DND-41 (cell line): ENCODE results near the gene MDH1.

Experiments used
- ATAC-seq: fragments of 200-7000 bp; cut with Tn5 transposase; 3 replicates; pipeline ENCODE4 v1.9.1; 2021; ENCODE audit warnings: low read depth; ENCODE audit not compliant: insufficient read depth
- DNase-seq: peaks from one replicate; pipeline ENCODE4 v3.0.0-alpha.2; 2020
- H2AFZ ChIP-seq: 2 replicates; pipeline ENCODE4 v1.6.0; 2012; ENCODE audit warnings: low read depth, low read length
- H3K27ac ChIP-seq: 2 replicates; pipeline ENCODE4 v1.5.1; 2012; ENCODE audit warnings: low read length, inconsistent platforms
- H3K27me3 ChIP-seq: fragments of 200-600 bp; sonication (generic); 2 replicates; pipeline ENCODE4 v1.6.0; 2012; ENCODE audit warnings: low read length, mild to moderate bottlenecking, inconsistent platforms; ENCODE audit not compliant: insufficient read depth, poor library complexity
- H3K36me3 ChIP-seq: 2 replicates; pipeline ENCODE4 v1.5.1; 2012; ENCODE audit warnings: low read length, inconsistent platforms; ENCODE audit not compliant: insufficient read depth
- H3K4me1 ChIP-seq: 2 replicates; pipeline ENCODE4 v1.5.1; 2012; ENCODE audit warnings: mild to moderate bottlenecking, low read length; ENCODE audit not compliant: insufficient read depth
- H3K4me2 ChIP-seq: 2 replicates; pipeline ENCODE4 v1.6.0; 2012; ENCODE audit warnings: mild to moderate bottlenecking, moderate library complexity, low read length, inconsistent platforms; ENCODE audit not compliant: insufficient read depth
- H3K4me3 ChIP-seq, 2 experiments: fragments of 200-600 bp in 1 of 2; shearing (Covaris generic) in 1 of 2; 2 replicates each; pipeline ENCODE4 v1.5.1; 2012 to 2016; ENCODE audit warnings: inconsistent platforms in 2 of 2, low read length in 2 of 2, mild to moderate bottlenecking in 2 of 2, low read depth in 1 of 2, moderate library complexity in 1 of 2
- H3K79me2 ChIP-seq: 2 replicates; pipeline ENCODE4 v1.6.0; 2012; ENCODE audit warnings: low read length, inconsistent platforms; ENCODE audit not compliant: insufficient read depth
- H3K9ac ChIP-seq: 2 replicates; pipeline ENCODE4 v1.6.0; 2012; ENCODE audit warnings: low read depth, mild to moderate bottlenecking, inconsistent platforms, low read length, moderate library complexity
- H3K9me3 ChIP-seq: 2 replicates; pipeline ENCODE4 v1.5.1; 2012; ENCODE audit warnings: low read length, moderate library complexity, mild to moderate bottlenecking, inconsistent platforms; ENCODE audit not compliant: insufficient read depth, severe bottlenecking
- H4K20me1 ChIP-seq: 2 replicates; pipeline ENCODE4 v1.6.0; 2012; ENCODE audit warnings: low read length; ENCODE audit not compliant: insufficient read depth
- CTCF ChIP-seq: IDR thresholded peaks from 2 replicates; pipeline ENCODE4 v1.5.1; 2012; ENCODE audit warnings: borderline replicate concordance, low read length, moderate library complexity, mild to moderate bottlenecking; ENCODE audit not compliant: poor library complexity, severe bottlenecking; ENCODE audit errors: extremely low read depth
- EZH2 ChIP-seq: IDR thresholded peaks from 3 replicates; pipeline ENCODE4 v1.6.1; 2012; ENCODE audit warnings: borderline replicate concordance, low read depth, mild to moderate bottlenecking, moderate library complexity, low read length, inconsistent platforms; ENCODE audit not compliant: severe bottlenecking

The MDH1 gene

GRCh38 chr2:63582873-63583272, 5.9 kb upstream of the MDH1 start:
- no peaks in the 10 kb centered on the region for H4K20me1 ChIP-seq
- H3K27ac ChIP-seq = no peak overlapping the region
- no peak overlapping the region for H3K9ac ChIP-seq
- no peaks in the 10 kb centered on the region for H3K9me3 ChIP-seq
- no peak for TF ChIP-seq CTCF
- no peak for TF ChIP-seq EZH2
- DNase-seq (no peak), ATAC-seq (no peak)
- no peaks in the 10 kb centered on the region for H3K27me3 ChIP-seq
- peaks cover 23% of the 10 kb centered on the region for H3K4me1 ChIP-seq
- H2AFZ ChIP-seq = no peak overlapping the region
- H3K36me3 ChIP-seq = no peaks in the 10 kb centered on the region
- no peak overlapping the region for H3K4me3 ChIP-seq
- peaks cover 77% of the 10 kb centered on the region for H3K79me2 ChIP-seq
- H3K4me2 ChIP-seq = no peak overlapping the region

- TF ChIP-seq CTCF (no peak), EZH2 (no peak)
- no peaks in the 10 kb centered on the region for H3K9me3 ChIP-seq
- peak; percentile 0; the same call in 1 of the 3 replicates for ATAC-seq
- H2AFZ ChIP-seq = peak overlapping the region; percentile 93
- peak overlapping the region; percentile 86 for H3K27ac ChIP-seq
- H3K27me3 ChIP-seq = no peaks in the 10 kb centered on the region
- H4K20me1 ChIP-seq = peaks cover 12% of the 10 kb centered on the region; the same call in 1 of the 2 replicates
- no peak for DNase-seq
- H3K4me3 ChIP-seq = peak overlapping the region; percentile 78 to 81
- H3K36me3 ChIP-seq = peaks cover 12% of the 10 kb centered on the region
- peak overlapping the region; percentile 79 for H3K9ac ChIP-seq
- peaks cover 47% of the 10 kb centered on the region for H3K4me1 ChIP-seq
- peaks cover 86% of the 10 kb centered on the region for H3K79me2 ChIP-seq
- peak overlapping the region; percentile 96 for H3K4me2 ChIP-seq
Observed at GRCh38 chr2:63587814-63588384, 864 bp upstream of the MDH1 start.

GRCh38 chr2:63589148-63589958, 590 bp downstream of the MDH1 start:
- H3K4me2 ChIP-seq = peak overlapping the region; percentile 88
- peak overlapping the region; percentile 79 for H3K9ac ChIP-seq
- TF ChIP-seq EZH2 = no peak
- peak; percentile 6 for TF ChIP-seq CTCF
- peak; percentile 4; the same call in 2 of the 3 replicates for ATAC-seq
- peaks cover 12% of the 10 kb centered on the region; the same call in 1 of the 2 replicates for H4K20me1 ChIP-seq
- H2AFZ ChIP-seq = peak overlapping the region; percentile 84
- DNase-seq = no peak
- peaks cover 91% of the 10 kb centered on the region for H3K79me2 ChIP-seq
- H3K4me1 ChIP-seq = peaks cover 51% of the 10 kb centered on the region
- H3K27ac ChIP-seq = peak overlapping the region; percentile 88
- no peaks in the 10 kb centered on the region for H3K27me3 ChIP-seq
- peaks cover 26% of the 10 kb centered on the region for H3K36me3 ChIP-seq
- no peaks in the 10 kb centered on the region for H3K9me3 ChIP-seq
- H3K4me3 ChIP-seq = peak overlapping the region; percentile 78 to 80
